Esophagus (tissue), 2 donors: ENCODE results near the gene SERINC2. TPM values are rescaled to one million over a fixed set of nuclear protein-coding genes. Genes with fewer than 3 reads are reported as not detected.

Experiments
- H3K27ac ChIP-seq, 2 donors: one replicate each; pipeline ENCODE4 v1.5.1; 2013; ENCODE audit warnings: low read depth in 2 of 2, mild to moderate bottlenecking in 2 of 2, inconsistent platforms in 1 of 2, low read length in 1 of 2, moderate library complexity in 1 of 2
- H3K27me3 ChIP-seq, 2 donors: one replicate each; pipeline ENCODE4 v1.6.1; 2013; ENCODE audit warnings: low read length in 2 of 2, control low read depth in 1 of 2, mild to moderate bottlenecking in 1 of 2; ENCODE audit not compliant: insufficient read depth in 2 of 2, control insufficient read depth in 1 of 2
- H3K36me3 ChIP-seq, 2 donors: one replicate each; pipeline ENCODE4 v1.6.1; 2013; ENCODE audit warnings: low read length in 1 of 2; ENCODE audit not compliant: control insufficient read depth in 2 of 2, insufficient read depth in 2 of 2
- H3K4me1 ChIP-seq, 2 donors: one replicate each; pipeline ENCODE4 v1.6.1; 2013; ENCODE audit warnings: low read length in 1 of 2; ENCODE audit not compliant: control insufficient read depth in 2 of 2, insufficient read depth in 2 of 2
- H3K4me3 ChIP-seq, 2 donors: one replicate each; pipeline ENCODE4 v1.5.1; 2013; ENCODE audit warnings: low read length in 2 of 2, mild to moderate bottlenecking in 2 of 2, low read depth in 1 of 2, moderate library complexity in 1 of 2
- H3K9me3 ChIP-seq, 2 donors: one replicate each; pipeline ENCODE4 v1.6.1; 2013; ENCODE audit warnings: mild to moderate bottlenecking in 2 of 2, low read depth in 1 of 2, low read length in 1 of 2, moderate library complexity in 1 of 2; ENCODE audit not compliant: control insufficient read depth in 2 of 2, insufficient read depth in 1 of 2
- WGBS, 2 donors: extraction: QIAGEN DNeasy Blood & Tissue Kit; methylation state at CpG; one replicate each; pipeline ENCODE4 v1.1.7; 2013; 5-methylcytosine and 5-hydroxymethylcytosine counted together
- polyA plus RNA-seq, 2 donors: library from polyadenylated mRNA; stranded (reverse); fragments of 200-250 nt; gene quantifications; one replicate each; pipeline ENCODE4 v1.2.3, GENCODE V29; 2013
- donor health status: healthy with polysubstance abuse.
- donor health status: Bipolar disorder and iron deficiency.

SERINC2 gene
- polyA plus RNA-seq, 2 donors, result 84.2 to 119 TPM

GRCh38 chr1:31410871-31411270 is 2.1 kb upstream of the SERINC2 start:
- Histone ChIP-seq H3K36me3 (no peaks in the 10 kb centered on the region), H3K27ac (no peak overlapping the region), H3K27me3 (no peaks in the 10 kb centered on the region), H3K4me3 (no peak overlapping the region), H3K4me1 (peaks cover 0 to 6% of the 10 kb centered on the region in 2 donors), H3K9me3 (no peaks in the 10 kb centered on the region)
- 72 to 79% methylated on average over 4 of the region's 4 CpGs for WGBS, 2 donors

- WGBS, 2 donors, result 70 to 83% methylated on average over 2 of the region's 2 CpGs
- no peak overlapping the region for H3K4me3 ChIP-seq
Observed at GRCh38 chr1:31412205-31412604, 808 bp upstream of the SERINC2 start.

GRCh38 chr1:31413405-31414001 is 490 bp downstream of the SERINC2 start:
- peaks cover 0 to 12% of the 10 kb centered on the region in 2 donors for H3K4me1 ChIP-seq
- no peaks in the 10 kb centered on the region for H3K27me3 ChIP-seq
- peak overlapping the region; percentile 84 to 86 for H3K27ac ChIP-seq
- H3K36me3 ChIP-seq, result no peaks in the 10 kb centered on the region
- no peaks in the 10 kb centered on the region for H3K9me3 ChIP-seq
- 0 to 1% methylated on average over 47 to 54 of the region's 54 CpGs for WGBS, 2 donors
- peak overlapping the region; percentile 73 to 75 for H3K4me3 ChIP-seq

More at GRCh38 chr1:31412205-31412604, 808 bp upstream of the SERINC2 start:
- H3K4me1 ChIP-seq, result peaks cover 0 to 12% of the 10 kb centered on the region in 2 donors
- no peak overlapping the region for H3K27ac ChIP-seq
- H3K9me3 ChIP-seq, result no peaks in the 10 kb centered on the region
- H3K36me3 ChIP-seq, result no peaks in the 10 kb centered on the region
- no peaks in the 10 kb centered on the region for H3K27me3 ChIP-seq

- H3K27ac ChIP-seq, result peak overlapping the region in 1 of 2 donors; percentile 86
- H3K27me3 ChIP-seq, result no peaks in the 10 kb centered on the region
- no peaks in the 10 kb centered on the region for H3K9me3 ChIP-seq
- peaks cover 0 to 12% of the 10 kb centered on the region in 2 donors for H3K4me1 ChIP-seq
- WGBS, 2 donors, result 69 to 79% methylated on average over 4 of the region's 4 CpGs
- H3K36me3 ChIP-seq, result no peaks in the 10 kb centered on the region
- H3K4me3 ChIP-seq, result peak overlapping the region; percentile 73 to 75
Observed at GRCh38 chr1:31414980-31415370, 2.0 kb downstream of the SERINC2 start.

GRCh38 chr1:31415658-31416057 is 2.6 kb downstream of the SERINC2 start:
- Histone ChIP-seq H3K36me3 (no peaks in the 10 kb centered on the region), H3K27ac (peak overlapping the region in 1 of 2 donors; percentile 86), H3K27me3 (no peaks in the 10 kb centered on the region)

GRCh38 chr1:31416101-31416736 is 3.2 kb downstream of the SERINC2 start:
- 56 to 63% methylated on average over 7 of the region's 7 CpGs for WGBS, 2 donors
- H3K4me1 ChIP-seq, result peaks cover 0 to 12% of the 10 kb centered on the region in 2 donors

More at GRCh38 chr1:31415658-31416057, 2.6 kb downstream of the SERINC2 start:
- no peak overlapping the region for H3K4me3 ChIP-seq
- H3K4me1 ChIP-seq, result peaks cover 0 to 12% of the 10 kb centered on the region in 2 donors
- WGBS, 2 donors, result 88 to 94% methylated on average over 2 of the region's 2 CpGs
- no peaks in the 10 kb centered on the region for H3K9me3 ChIP-seq

GRCh38 chr1:31417148-31417547 is 4.1 kb downstream of the SERINC2 start:
- no peak overlapping the region for H3K27ac ChIP-seq
- no peak overlapping the region for H3K4me3 ChIP-seq
- no peaks in the 10 kb centered on the region for H3K9me3 ChIP-seq
- H3K27me3 ChIP-seq, result no peaks in the 10 kb centered on the region
- H3K36me3 ChIP-seq, result no peaks in the 10 kb centered on the region
- H3K4me1 ChIP-seq, result peaks cover 0 to 12% of the 10 kb centered on the region in 2 donors
- WGBS, 2 donors, result 77 to 79% methylated on average over 3 of the region's 3 CpGs

More at GRCh38 chr1:31416101-31416736, 3.2 kb downstream of the SERINC2 start:
- Histone ChIP-seq H3K4me3 (no peak overlapping the region), H3K27ac (peak overlapping the region in 1 of 2 donors; percentile 86), H3K9me3 (no peaks in the 10 kb centered on the region), H3K27me3 (no peaks in the 10 kb centered on the region), H3K36me3 (no peaks in the 10 kb centered on the region)

- no peaks in the 10 kb centered on the region for H3K36me3 ChIP-seq
- H3K9me3 ChIP-seq, result no peaks in the 10 kb centered on the region
- peak overlapping the region in 1 of 2 donors; percentile 19 for H3K27ac ChIP-seq
- 58 to 68% methylated on average over 4 of the region's 4 CpGs for WGBS, 2 donors
- H3K27me3 ChIP-seq, result no peaks in the 10 kb centered on the region
- H3K4me3 ChIP-seq, result no peak overlapping the region
- H3K4me1 ChIP-seq, result peaks cover 0 to 9% of the 10 kb centered on the region in 2 donors
Observed at GRCh38 chr1:31418626-31419323, 5.8 kb downstream of the SERINC2 start.

GRCh38 chr1:31420716-31421115 is 7.7 kb downstream of the SERINC2 start:
- Histone ChIP-seq H3K4me3 (no peak overlapping the region), H3K27me3 (no peaks in the 10 kb centered on the region), H3K27ac (no peak overlapping the region), H3K36me3 (peaks cover 0 to 2% of the 10 kb centered on the region in 2 donors), H3K9me3 (no peaks in the 10 kb centered on the region), H3K4me1 (peaks cover 0 to 12% of the 10 kb centered on the region in 2 donors)
- WGBS, 2 donors, result 76 to 85% methylated on average over 5 of the region's 5 CpGs
